ENCODE data around the gene GTF3C2.

GRCh38 chr2:27278010-27278409, 78.6 kb downstream of the GTF3C2 start:
- TF ChIP-seq, protein P1, sequence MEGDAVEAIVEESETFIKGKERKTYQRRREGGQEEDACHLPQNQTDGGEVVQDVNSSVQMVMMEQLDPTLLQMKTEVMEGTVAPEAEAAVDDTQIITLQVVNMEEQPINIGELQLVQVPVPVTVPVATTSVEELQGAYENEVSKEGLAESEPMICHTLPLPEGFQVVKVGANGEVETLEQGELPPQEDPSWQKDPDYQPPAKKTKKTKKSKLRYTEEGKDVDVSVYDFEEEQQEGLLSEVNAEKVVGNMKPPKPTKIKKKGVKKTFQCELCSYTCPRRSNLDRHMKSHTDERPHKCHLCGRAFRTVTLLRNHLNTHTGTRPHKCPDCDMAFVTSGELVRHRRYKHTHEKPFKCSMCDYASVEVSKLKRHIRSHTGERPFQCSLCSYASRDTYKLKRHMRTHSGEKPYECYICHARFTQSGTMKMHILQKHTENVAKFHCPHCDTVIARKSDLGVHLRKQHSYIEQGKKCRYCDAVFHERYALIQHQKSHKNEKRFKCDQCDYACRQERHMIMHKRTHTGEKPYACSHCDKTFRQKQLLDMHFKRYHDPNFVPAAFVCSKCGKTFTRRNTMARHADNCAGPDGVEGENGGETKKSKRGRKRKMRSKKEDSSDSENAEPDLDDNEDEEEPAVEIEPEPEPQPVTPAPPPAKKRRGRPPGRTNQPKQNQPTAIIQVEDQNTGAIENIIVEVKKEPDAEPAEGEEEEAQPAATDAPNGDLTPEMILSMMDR (IDR thresholded peaks at IDR 0.05 in 2 of 3, conservative IDR thresholded peaks at IDR 0.05 in 1 of 3; ENCODE audit: control insufficient read depth in 2 of 3, extremely low read depth in 1 of 3, insufficient read depth in 1 of 3, low read depth in 3 of 3, low read length in 3 of 3): no peak
- TF ChIP-seq ATF3 (IDR thresholded peaks at IDR 0.05; ENCODE audit: borderline replicate concordance, extremely low read depth, low read depth, low read length): no peak

All from GM12878 (cell line).